ENCODE results near the gene SLC35E4.

SLC35E4 gene

DNA sequence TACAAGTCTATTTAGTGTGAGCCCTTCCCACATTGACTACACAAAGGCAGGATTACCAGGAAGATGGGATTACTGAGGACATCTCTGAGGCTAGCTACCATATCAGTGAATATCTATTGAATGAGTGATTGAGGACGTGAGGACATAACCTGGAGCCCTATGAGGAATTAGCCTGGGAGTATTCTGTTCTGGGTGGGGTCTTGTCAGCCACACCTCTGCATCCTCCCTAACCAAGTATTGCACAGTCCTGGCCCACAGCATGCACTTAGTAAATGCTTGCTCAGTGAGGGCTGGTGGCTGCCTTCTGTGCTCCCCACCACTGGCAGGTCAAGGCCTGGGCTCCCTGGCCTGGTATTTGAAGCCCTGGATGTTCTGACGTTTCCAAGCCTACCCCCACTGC is 17.3 kb downstream of the SLC35E4 start:
- TF ChIP-seq, protein P1, sequence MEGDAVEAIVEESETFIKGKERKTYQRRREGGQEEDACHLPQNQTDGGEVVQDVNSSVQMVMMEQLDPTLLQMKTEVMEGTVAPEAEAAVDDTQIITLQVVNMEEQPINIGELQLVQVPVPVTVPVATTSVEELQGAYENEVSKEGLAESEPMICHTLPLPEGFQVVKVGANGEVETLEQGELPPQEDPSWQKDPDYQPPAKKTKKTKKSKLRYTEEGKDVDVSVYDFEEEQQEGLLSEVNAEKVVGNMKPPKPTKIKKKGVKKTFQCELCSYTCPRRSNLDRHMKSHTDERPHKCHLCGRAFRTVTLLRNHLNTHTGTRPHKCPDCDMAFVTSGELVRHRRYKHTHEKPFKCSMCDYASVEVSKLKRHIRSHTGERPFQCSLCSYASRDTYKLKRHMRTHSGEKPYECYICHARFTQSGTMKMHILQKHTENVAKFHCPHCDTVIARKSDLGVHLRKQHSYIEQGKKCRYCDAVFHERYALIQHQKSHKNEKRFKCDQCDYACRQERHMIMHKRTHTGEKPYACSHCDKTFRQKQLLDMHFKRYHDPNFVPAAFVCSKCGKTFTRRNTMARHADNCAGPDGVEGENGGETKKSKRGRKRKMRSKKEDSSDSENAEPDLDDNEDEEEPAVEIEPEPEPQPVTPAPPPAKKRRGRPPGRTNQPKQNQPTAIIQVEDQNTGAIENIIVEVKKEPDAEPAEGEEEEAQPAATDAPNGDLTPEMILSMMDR (conservative IDR thresholded peaks at IDR 0.05; ENCODE audit: low read length) = no peak
- no peak for DNase-seq (ENCODE audit: low read depth)
- no peak overlapping the region for H3K4me3 ChIP-seq (ENCODE audit: low read length)

DNA sequence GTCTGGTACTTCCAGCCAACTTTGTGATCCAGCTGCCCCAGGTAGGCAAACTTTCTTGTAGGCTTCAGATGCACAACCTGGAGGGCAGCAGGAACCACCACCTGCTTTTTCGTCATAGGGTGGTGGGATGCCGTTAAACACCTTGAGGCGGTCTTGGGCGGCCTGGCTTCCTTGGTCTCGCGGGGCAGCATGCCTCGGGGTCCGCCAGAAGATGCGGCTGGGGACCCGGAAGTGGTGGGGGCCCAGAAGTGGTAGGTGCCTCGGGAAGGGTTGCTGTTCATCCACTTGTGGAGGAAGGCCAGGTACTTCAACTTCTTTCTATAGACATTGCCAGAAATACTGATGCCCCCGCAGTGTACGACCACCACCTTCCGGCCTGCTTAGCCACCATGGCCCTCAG is 18.8 kb downstream of the SLC35E4 start:
- DNase-seq (ENCODE audit: low read depth) = no peak
- TF ChIP-seq, protein P1 (conservative IDR thresholded peaks at IDR 0.05; ENCODE audit: low read length) = no peak
- H3K4me3 ChIP-seq (ENCODE audit: low read length) = no peak overlapping the region

DNA sequence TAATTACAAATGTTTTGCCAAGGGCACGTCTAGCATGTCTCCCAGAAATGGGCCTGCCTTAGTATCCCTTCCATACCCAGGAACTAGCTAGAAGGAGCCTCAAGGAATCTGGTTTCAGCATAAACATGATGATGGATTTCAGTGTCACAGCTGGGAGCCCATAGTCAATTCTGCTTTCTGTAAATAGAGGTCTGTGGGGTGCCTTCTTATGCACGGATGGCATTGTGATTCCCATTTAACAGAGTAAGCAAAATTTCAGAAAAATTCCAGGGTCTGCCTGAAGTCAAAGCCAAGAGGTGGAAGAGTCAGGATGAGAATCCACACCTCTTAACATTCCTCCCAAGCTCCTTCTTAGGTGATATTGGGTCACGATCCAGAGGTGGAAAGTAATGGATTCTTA is 20.0 kb downstream of the SLC35E4 start:
- TF ChIP-seq, protein P1 (conservative IDR thresholded peaks at IDR 0.05; ENCODE audit: low read length) = no peak
- DNase-seq (ENCODE audit: low read depth) = no peak
- no peak overlapping the region for H3K4me3 ChIP-seq (ENCODE audit: low read length)

DNA sequence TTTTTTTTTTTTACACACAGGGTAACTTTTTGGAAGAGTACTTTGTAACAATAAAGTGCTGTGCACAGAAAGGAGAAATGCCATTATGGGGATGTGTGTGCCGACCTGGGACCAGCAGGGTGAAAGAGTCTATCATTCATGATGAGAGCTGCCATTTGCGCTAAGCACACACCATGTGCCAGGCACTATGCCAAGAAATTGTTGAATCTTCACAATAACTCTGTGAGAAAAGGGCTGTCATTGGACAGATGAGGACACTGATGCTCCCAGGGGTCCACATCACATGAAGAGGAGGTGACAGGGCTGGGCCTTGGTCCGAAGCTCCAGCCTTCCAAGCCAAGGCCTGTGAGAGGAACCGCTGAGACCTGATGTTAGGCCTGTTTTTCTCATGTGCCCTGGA is 26.5 kb downstream of the SLC35E4 start:
- no peak for DNase-seq (ENCODE audit: low read depth)
- no peak overlapping the region for H3K4me3 ChIP-seq (ENCODE audit: low read length)
- TF ChIP-seq, protein P1 (conservative IDR thresholded peaks at IDR 0.05; ENCODE audit: low read length) = no peak

DNA sequence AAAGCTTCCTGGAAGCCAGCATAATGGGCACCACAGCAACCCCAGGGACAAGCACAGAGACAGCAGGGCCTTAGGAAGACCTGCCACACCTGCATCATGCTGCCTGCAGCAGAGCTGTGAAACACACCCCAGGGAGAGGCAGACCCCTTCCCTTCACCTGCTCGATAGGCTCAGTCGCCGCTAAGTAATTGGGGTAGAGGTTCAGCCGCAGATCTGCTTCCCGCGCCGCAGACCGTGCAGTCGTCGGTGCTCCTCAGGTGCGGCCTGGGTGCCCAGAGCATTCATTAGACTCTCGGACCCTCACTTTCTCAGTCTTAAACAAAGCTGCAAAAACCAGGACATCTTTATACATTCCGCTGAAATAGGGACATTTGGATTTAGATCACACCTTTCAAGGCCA is 29.2 kb downstream of the SLC35E4 start:
- no peak for DNase-seq (ENCODE audit: low read depth)
- TF ChIP-seq, protein P1 (conservative IDR thresholded peaks at IDR 0.05; ENCODE audit: low read length) = no peak
- no peak overlapping the region for H3K4me3 ChIP-seq (ENCODE audit: low read length)

DNA sequence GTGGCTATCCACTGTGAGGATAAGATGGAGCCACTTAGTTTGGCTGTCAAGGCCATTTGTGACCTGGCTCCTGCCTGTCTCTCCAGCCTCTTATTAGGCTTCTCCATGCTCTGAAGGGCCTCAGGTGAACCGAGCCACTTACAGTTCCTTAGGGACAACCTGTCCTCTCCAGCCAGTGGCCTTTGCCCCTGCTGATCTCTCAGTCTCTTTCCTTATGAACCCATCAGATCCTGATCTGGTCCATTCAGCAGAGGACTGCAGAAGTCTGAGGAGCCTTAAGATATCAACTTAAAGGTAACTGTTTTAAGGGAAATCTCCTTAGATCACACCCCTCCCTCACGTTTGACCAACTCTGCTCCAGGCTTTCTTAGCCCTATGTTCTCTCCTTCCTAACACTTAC is 29.7 kb downstream of the SLC35E4 start:
- no peak for DNase-seq (ENCODE audit: low read depth)
- TF ChIP-seq, protein P1 (conservative IDR thresholded peaks at IDR 0.05; ENCODE audit: low read length) = no peak
- no peak overlapping the region for H3K4me3 ChIP-seq (ENCODE audit: low read length)

DNA sequence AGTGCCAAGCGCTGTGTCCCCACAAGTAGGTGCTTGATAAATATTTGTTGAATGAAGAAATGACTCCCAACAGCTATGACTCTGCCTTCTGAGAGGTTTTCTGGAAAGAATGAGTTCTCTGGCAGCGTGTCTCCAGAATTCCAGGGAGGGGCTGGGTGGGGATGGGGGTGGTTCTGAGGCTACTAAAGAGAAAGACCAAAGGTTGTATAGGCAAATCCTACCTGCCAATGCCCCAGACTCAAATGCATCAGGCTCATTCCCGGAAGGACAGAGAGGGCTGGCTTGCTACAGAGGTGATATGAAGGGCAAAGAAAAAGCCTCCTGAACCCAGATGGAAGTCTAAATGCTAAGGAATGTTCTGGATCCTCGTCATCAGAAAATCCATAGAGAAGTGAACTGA is 30.2 kb downstream of the SLC35E4 start:
- TF ChIP-seq, protein P1 (conservative IDR thresholded peaks at IDR 0.05; ENCODE audit: low read length) = no peak
- no peak for DNase-seq (ENCODE audit: low read depth)
- H3K4me3 ChIP-seq (ENCODE audit: low read length) = no peak overlapping the region

Data from AG10803 (cell line).